ENCODE results near the gene LAT. TPM values are rescaled to one million over a fixed set of nuclear protein-coding genes. Genes with fewer than 3 reads are reported as not detected.

The LAT gene
- total and polyA plus RNA-seq, 2 experiments from 2014 or later = 2.4 to 2.9 TPM

- Histone ChIP-seq H3K27ac (no peak overlapping the region), H3K36me3 (ENCODE audit: low read depth) (no peaks in the 10 kb centered on the region; the same call in 1 of the 2 replicates), H3K4me1 (ENCODE audit: insufficient read depth) (0 out of 2 replicates have a peak, but pooled peaks cover 4% of the 10 kb centered on the region), H3K9me3 (ENCODE audit: low read depth) (no peaks in the 10 kb centered on the region), H3K79me2 (ENCODE audit: insufficient read depth) (peaks cover 21% of the 10 kb centered on the region), H3K4me3 (no peak overlapping the region), H4K20me1 (ENCODE audit: insufficient read depth) (no peaks in the 10 kb centered on the region), H2AFZ (no peak overlapping the region), H3K9me2 (ENCODE audit: insufficient read depth) (no peaks in the 10 kb centered on the region), H3K27me3 (replicated peaks; ENCODE audit: insufficient read depth) (no peaks in the 10 kb centered on the region), H3F3A (ENCODE audit: insufficient read depth) (no peaks in the 10 kb centered on the region), H3K9ac (no peak overlapping the region), H3K4me2 (ENCODE audit: unreplicated experiment) (no peak overlapping the region)
- no peak for DNase-seq
- TF ChIP-seq EZH2phosphoT487 (IDR thresholded peaks at IDR 0.05; ENCODE audit: insufficient read depth, low read depth) (no peak), EZH2 (IDR thresholded peaks at IDR 0.05; ENCODE audit: insufficient read depth, poor library complexity, severe bottlenecking) (no peak)
- in situ Hi-C loops (cut with MboI) = no loop called here
- WGBS, 2 experiments (ENCODE audit: low coverage in 1 of 2, low lambda C conversion rate in 2 of 2, missing lambda C conversion rate in 2 of 2) = 96 to 100% methylated on average over 7 of the region's 7 CpGs
Observed at GRCh38 chr16:28980929-28981328, 3.9 kb upstream of the LAT start.

GRCh38 chr16:28981517-28981916, 3.3 kb upstream of the LAT start:
- H3K4me1 ChIP-seq (ENCODE audit: insufficient read depth) = no peaks in the 10 kb centered on the region
- no peak overlapping the region for H2AFZ ChIP-seq
- H3K4me3 ChIP-seq = no peak overlapping the region
- H3K27ac ChIP-seq = no peak overlapping the region
- H3K36me3 ChIP-seq (ENCODE audit: low read depth) = peaks cover 2% of the 10 kb centered on the region; the same call in 1 of the 2 replicates
- H3K9me2 ChIP-seq (ENCODE audit: insufficient read depth) = no peaks in the 10 kb centered on the region
- no peaks in the 10 kb centered on the region for H3K27me3 ChIP-seq (replicated peaks; ENCODE audit: insufficient read depth)
- TF ChIP-seq EZH2 (IDR thresholded peaks at IDR 0.05; ENCODE audit: insufficient read depth, poor library complexity, severe bottlenecking) = no peak
- no peak for TF ChIP-seq EZH2phosphoT487 (IDR thresholded peaks at IDR 0.05; ENCODE audit: insufficient read depth, low read depth)
- in situ Hi-C loops (cut with MboI) = no loop called here
- DNase-seq = peak; percentile 11
- 80 to 83% methylated on average over 11 to 12 of the region's 12 CpGs for WGBS, 2 experiments (ENCODE audit: low coverage in 1 of 2, low lambda C conversion rate in 2 of 2, missing lambda C conversion rate in 2 of 2)
- no peaks in the 10 kb centered on the region for H3F3A ChIP-seq (ENCODE audit: insufficient read depth)
- no peaks in the 10 kb centered on the region for H3K9me3 ChIP-seq (ENCODE audit: low read depth)
- no peaks in the 10 kb centered on the region for H4K20me1 ChIP-seq (ENCODE audit: insufficient read depth)
- no peak overlapping the region for H3K9ac ChIP-seq
- no peak overlapping the region for H3K4me2 ChIP-seq (ENCODE audit: unreplicated experiment)
- H3K79me2 ChIP-seq (ENCODE audit: insufficient read depth) = peaks cover 15% of the 10 kb centered on the region

- Histone ChIP-seq H4K20me1 (ENCODE audit: insufficient read depth) (no peaks in the 10 kb centered on the region), H3K27me3 (replicated peaks; ENCODE audit: insufficient read depth) (no peaks in the 10 kb centered on the region), H3K4me1 (ENCODE audit: insufficient read depth) (no peaks in the 10 kb centered on the region), H3F3A (ENCODE audit: insufficient read depth) (no peaks in the 10 kb centered on the region), H3K9me3 (ENCODE audit: low read depth) (no peaks in the 10 kb centered on the region), H3K9me2 (ENCODE audit: insufficient read depth) (no peaks in the 10 kb centered on the region), H3K79me2 (ENCODE audit: insufficient read depth) (peaks cover 6% of the 10 kb centered on the region; the same call in 1 of the 2 replicates), H3K9ac (no peak overlapping the region), H3K36me3 (ENCODE audit: low read depth) (peaks cover 11% of the 10 kb centered on the region), H3K27ac (no peak overlapping the region), H2AFZ (no peak overlapping the region), H3K4me2 (ENCODE audit: unreplicated experiment) (no peak overlapping the region), H3K4me3 (no peak overlapping the region)
- TF ChIP-seq EZH2 (IDR thresholded peaks at IDR 0.05; ENCODE audit: insufficient read depth, poor library complexity, severe bottlenecking) = no peak
- TF ChIP-seq EZH2phosphoT487 (IDR thresholded peaks at IDR 0.05; ENCODE audit: insufficient read depth, low read depth) = no peak
- no peak for DNase-seq
- 98 to 100% methylated on average over 10 of the region's 10 CpGs for WGBS, 2 experiments (ENCODE audit: low coverage in 1 of 2, low lambda C conversion rate in 2 of 2, missing lambda C conversion rate in 2 of 2)
- in situ Hi-C loops (cut with MboI) = no loop called here
Observed at GRCh38 chr16:28982418-28982817, 2.4 kb upstream of the LAT start.

- Histone ChIP-seq H3K9me2 (ENCODE audit: insufficient read depth) (no peaks in the 10 kb centered on the region), H3K4me2 (ENCODE audit: unreplicated experiment) (no peak overlapping the region), H2AFZ (no peak overlapping the region), H3K4me1 (ENCODE audit: insufficient read depth) (no peaks in the 10 kb centered on the region), H3K79me2 (ENCODE audit: insufficient read depth) (0 out of 2 replicates have a peak, but pooled peaks cover under 1% of the 10 kb centered on the region), H3F3A (ENCODE audit: insufficient read depth) (no peaks in the 10 kb centered on the region), H3K27me3 (replicated peaks; ENCODE audit: insufficient read depth) (no peaks in the 10 kb centered on the region), H3K9ac (no peak overlapping the region), H3K36me3 (ENCODE audit: low read depth) (peaks cover 15% of the 10 kb centered on the region), H3K27ac (no peak overlapping the region), H3K9me3 (ENCODE audit: low read depth) (no peaks in the 10 kb centered on the region), H3K4me3 (no peak overlapping the region), H4K20me1 (ENCODE audit: insufficient read depth) (no peaks in the 10 kb centered on the region)
- DNase-seq = no peak
- in situ Hi-C loops (cut with MboI) = no loop called here
- no peak for TF ChIP-seq EZH2 (IDR thresholded peaks at IDR 0.05; ENCODE audit: insufficient read depth, poor library complexity, severe bottlenecking)
- TF ChIP-seq EZH2phosphoT487 (IDR thresholded peaks at IDR 0.05; ENCODE audit: insufficient read depth, low read depth) = no peak
- WGBS, 2 experiments (ENCODE audit: low coverage in 1 of 2, low lambda C conversion rate in 2 of 2, missing lambda C conversion rate in 2 of 2) = 80 to 82% methylated on average over 11 of the region's 11 CpGs
Observed at GRCh38 chr16:28982949-28983348, 1.9 kb upstream of the LAT start.

GRCh38 chr16:28983644-28984043, 1.2 kb upstream of the LAT start:
- Histone ChIP-seq H3K4me2 (ENCODE audit: unreplicated experiment) (no peak overlapping the region), H3K4me1 (ENCODE audit: insufficient read depth) (no peaks in the 10 kb centered on the region), H3K9me3 (ENCODE audit: low read depth) (no peaks in the 10 kb centered on the region), H4K20me1 (ENCODE audit: insufficient read depth) (no peaks in the 10 kb centered on the region), H3K36me3 (ENCODE audit: low read depth) (peaks cover 18% of the 10 kb centered on the region), H3K27me3 (replicated peaks; ENCODE audit: insufficient read depth) (no peaks in the 10 kb centered on the region), H3K9ac (no peak overlapping the region), H2AFZ (no peak overlapping the region), H3K79me2 (ENCODE audit: insufficient read depth) (no peaks in the 10 kb centered on the region), H3K27ac (no peak overlapping the region), H3F3A (ENCODE audit: insufficient read depth) (no peaks in the 10 kb centered on the region), H3K9me2 (ENCODE audit: insufficient read depth) (no peaks in the 10 kb centered on the region), H3K4me3 (no peak overlapping the region)
- in situ Hi-C loops (cut with MboI) = no loop called here
- no peak for DNase-seq
- no peak for TF ChIP-seq EZH2phosphoT487 (IDR thresholded peaks at IDR 0.05; ENCODE audit: insufficient read depth, low read depth)
- no peak for TF ChIP-seq EZH2 (IDR thresholded peaks at IDR 0.05; ENCODE audit: insufficient read depth, poor library complexity, severe bottlenecking)
- 96 to 97% methylated on average over 15 to 18 of the region's 18 CpGs for WGBS, 2 experiments (ENCODE audit: low coverage in 1 of 2, low lambda C conversion rate in 2 of 2, missing lambda C conversion rate in 2 of 2)
